GOT3 (cell line): ENCODE results near the gene VAT1.
"Not testable (repeated sequence)": the region's sequence is repeated elsewhere in the genome, so short reads cannot be mapped to it uniquely, and the experiment has no call there.

Experiments used
- DNase-seq: peaks from one replicate; lab custom pipeline; 2025; ENCODE audit warnings: mixed read lengths; lab: John Stamatoyannopoulos, UW

Gene VAT1

DNA sequence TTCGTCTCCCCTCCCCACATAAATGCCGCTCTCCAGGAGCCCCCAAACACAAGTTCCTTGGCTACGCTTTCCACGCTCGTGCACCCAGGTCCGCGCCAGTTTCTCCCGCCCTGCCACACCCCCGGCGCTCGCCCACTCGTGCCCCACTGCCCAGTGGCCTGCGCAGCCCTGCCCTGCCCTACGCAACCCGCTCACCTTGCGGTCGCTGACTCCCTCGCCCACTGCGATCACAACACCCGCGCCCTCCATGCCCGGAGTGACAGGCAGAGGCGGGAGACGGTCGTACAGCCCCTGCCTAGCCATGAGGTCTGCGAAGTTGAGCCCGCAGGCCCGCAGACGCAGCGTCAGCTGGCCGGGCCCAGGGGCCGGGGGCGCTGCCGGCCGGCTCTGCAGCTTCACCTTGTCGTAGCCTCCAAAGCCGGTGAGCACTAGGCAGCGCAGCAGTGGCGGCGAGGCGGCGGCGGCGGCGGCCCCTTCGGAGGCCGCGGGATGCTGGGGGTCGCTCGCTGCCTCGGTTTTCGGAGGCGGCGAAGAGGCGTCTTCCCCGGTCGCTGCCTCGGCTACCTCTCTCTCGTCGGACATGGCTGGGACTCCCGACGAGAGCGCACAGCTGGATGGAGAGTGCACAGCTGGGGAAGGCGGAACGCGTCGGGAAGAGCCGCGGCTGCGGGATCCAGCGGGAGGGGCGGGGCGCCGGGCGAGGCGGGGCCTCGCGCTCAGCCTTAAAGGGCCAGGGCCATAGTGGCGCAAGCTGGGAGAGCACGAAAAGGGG is at the start of gene VAT1:
Gene VAT1 (minus strand): TSS at position 645 of the 772 bp plus-strand sequence. CDS start 63 bp downstream, at position 582.
- DNase-seq: no peak

DNA sequence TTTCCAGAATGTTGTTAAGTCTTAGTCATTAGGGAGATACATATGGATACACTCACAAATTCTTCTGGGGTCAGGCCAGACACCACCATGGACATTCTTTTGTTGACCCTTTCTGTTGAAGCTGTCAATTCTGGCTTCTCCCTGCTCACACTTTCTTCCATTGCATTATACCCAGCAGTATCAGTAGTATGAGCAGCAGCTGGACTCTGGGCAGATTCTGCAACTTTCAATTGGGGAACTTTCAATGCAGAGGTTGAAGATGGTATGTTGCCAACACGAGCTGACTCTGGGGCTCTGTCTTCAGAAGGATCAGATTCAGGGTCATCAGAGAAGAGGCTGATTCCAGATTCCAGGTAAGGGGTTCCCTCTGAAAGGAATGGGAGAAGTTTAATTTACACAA is 48.7 kb upstream of the VAT1 start:
- DNase-seq: no peak

DNA sequence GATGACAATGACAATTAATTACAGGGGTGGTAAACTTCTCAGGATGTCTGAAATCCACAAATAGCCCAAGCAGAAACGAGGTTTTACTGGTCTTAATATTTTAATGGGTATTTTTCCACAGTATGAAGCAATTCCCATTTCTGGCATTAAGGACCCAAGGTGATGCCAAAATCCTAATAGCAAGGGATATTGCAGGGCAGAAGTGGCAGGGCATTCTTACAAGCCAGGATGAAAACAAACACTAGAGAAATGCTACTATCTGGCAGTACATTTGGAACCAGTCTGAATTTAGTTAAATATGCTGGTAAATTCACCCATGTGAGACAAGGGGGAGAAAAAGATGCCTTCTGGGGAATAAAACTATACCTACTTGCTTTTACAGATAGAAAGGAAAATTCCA is 48.1 kb upstream of the VAT1 start:
- DNase-seq: no peak

DNA sequence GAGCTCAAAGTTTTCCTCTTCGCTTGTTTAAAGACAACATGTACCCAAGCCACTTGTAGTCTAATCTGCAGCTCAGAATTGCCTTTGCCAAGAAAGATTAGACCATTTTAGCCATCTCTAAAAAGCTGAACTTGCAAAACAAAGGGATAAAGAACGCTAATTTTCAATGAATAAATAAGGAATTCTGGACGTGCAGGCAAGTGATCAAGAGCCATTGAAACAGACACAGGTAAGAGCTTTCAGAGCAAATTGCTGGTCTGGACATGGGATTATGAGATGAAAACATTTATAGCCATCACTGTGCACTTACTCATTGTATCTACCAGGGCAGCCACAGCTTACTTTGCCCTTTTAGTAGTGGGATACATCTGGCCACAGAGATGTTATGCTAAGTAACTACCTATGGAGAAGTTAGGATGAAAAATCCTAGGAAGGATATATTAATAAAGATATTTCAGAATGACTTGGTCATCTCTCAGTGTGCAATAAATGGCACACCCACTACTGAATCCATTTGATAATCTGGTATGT is 47.2 kb upstream of the VAT1 start:
- no peak for DNase-seq

DNA sequence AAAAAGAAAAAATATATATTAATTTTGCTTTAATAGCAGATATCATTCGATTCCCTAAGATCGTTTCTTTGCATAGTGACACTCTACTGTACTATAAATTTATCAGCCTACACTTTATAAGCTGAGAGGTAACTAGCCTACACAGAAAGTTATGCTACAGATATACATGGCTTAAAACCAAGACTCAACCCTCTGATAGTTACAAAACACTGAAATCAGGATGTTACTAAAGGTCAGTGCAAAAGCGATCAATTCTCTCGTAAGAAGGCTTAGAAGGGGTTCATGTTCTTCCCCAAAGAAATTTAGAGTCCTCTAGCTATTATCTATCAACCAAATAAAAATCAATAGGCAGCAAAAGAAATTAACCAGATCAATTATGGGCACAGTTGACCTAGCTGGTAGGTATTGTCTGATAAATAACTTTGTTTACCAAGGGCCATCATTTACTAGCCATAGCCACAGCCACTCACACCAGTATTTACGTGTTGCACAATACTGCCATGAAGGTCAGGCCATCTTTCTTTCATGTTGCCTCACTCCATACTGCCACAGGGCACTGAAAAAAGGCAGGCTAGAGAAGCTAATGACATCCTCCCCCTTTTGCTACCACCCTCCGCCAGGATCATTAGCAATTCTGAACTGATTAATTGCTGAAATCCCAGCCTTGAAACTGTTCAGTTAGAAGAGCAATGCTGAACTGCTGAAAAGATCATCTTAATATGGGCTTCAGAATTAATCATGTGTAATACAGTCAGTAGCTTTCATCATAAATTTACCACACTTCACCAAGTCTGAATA is 46.6 kb upstream of the VAT1 start:
- no peak for DNase-seq

DNA sequence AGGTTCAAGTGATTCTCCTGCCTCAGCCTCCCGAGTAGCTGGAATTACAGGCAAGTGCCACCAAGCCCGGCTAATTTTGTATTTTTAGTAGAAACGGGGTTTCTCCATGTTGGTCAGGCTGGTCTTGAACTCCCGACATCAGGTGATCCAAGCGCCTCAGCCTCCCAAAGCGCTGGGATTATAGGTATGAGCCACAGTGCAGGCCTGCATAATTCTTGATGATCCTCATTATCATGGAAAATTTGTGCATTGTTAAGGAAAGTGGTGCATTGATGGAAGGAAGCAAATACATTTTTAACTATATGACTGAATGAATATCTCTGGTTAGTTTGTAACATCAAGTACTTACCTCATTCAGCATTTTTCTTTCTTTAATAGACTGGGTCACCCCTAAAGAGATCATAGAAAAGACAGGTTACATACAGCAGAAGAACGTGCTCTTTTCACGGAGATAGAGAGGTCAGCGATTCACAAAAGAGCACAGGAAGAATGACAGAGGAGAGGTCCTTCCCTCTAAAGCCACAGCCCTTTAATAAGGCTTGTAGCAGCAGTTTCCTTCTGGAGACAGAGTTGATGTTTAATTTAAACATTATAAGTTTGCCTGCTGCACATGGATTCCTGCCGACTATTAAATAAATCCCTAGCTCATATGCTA is 40.9 kb upstream of the VAT1 start:
- DNase-seq: no peak

DNA sequence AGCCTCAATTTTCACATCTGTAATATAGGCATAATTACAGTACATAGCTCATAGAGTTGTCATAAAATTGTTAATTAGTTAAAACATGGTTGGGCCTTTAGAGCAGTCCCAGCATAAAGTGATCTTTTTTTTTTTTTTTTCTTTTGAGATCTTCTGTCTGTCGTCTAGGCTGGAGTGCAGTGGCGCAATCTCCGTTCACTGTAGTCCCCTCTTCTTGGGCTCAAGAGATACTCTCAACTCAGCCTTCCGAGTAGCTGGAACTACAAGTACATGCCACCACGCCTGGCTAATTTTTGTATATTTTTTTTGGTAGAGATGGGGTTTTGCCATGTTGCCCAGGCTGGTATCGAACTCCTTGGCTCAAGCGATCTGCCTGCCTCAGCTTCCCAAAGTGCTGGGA is 33.9 kb upstream of the VAT1 start:
- DNase-seq: no peak

DNA sequence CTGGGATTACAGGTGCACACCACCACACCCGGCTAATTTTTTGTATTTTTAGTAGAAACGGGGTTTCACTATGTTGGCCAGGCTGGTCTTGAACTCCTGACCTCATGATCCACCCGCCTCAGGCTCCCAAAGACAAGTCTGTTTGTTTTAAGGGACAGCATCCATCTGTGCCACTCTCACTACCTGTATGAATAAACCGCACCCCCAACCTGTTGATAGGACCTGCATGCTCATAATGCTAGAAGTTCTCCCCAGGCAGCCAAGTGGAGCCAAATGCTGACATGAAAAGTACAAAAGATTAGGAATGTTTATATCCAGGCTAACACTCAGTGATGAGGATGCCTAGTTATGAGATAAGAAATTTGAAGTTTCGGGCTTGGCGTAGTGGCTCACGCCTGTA is 30.8 kb upstream of the VAT1 start:
- DNase-seq: not testable (repeated sequence)

DNA sequence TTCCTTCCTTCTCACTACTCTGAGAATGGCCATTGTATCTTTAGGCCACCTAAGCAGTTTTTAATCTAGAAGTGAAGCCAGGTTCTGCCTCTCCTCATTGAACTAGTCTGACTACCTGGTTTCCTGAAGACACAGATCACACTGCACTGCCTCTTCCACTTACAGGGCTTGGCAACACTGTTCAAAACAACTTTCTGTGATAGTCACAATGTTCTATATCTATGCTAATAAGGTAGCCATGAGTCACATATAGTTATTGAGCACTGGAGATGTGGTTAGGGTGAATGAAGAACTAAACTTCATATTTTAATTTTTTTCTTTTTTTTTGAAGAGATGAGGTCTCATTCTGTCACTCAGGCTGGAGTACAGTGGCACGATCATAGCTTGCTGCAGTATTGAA is 29.8 kb upstream of the VAT1 start:
- DNase-seq: no peak

DNA sequence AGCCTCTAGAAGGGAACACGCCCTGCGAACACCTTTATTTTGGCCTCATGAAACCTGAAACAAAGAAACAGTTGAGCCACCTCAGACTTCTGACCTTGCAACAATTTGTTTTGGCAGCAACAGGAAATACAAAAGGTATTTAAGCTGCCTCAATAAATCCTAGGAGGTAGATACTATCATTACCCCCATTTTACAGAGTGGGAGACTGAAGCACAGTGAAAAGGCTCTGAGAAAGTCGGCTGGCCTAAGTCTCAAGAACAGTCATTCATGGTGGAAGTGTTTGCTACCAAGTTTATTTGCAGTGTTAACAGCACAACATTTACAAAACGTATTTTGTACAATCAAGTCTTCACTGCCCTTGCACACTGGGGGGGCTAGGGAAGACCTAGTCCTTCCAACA is 21.8 kb upstream of the VAT1 start:
- no peak for DNase-seq

DNA sequence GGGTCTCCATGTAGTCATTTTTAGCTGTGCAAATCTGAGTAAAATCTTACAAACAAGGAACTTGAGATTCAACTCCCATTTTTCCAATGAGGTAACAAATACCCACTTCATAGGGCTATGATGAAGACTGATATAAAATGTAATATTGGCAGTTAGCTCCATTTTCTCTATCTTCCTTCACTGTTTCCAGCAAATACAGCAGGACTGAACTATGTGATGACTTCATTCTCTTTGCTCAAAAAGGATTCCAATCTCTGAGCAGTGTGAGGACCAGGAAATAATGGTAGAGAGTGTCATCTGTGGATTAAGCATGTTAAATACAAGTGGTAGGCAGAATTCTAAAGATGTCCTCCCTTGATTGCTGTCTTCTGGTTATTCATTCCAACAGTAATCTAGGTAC is 21.1 kb upstream of the VAT1 start:
- DNase-seq: no peak

DNA sequence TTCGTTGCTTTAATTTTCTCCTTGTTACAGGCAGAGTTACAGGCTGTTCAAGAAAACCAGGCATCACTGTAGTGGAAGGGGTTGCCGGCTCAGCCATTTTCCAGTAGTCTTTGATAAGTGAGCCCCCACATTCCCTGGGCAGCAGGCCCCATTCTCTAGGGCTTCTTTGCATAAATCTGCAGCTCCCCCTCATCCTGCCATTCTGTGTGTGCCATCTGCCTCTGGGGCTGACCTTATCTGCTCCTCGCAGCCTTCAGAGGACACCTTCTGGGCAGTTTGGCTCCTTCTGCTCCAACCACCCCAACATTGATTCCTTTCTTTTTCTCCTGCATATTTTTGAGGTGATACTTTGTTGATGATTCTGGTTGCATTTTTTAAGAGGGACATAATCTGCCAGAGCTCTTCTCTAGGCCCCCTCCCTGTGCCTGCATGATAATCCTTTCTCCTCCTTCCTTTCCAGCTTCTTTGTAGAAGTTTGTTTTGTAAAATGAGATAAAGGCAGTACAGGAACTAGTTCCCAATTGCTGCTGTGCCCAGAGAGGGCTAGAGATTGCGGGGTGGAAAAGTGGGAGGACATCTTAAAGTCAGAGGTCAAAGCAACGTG is 19.9 kb upstream of the VAT1 start:
- no peak for DNase-seq

DNA sequence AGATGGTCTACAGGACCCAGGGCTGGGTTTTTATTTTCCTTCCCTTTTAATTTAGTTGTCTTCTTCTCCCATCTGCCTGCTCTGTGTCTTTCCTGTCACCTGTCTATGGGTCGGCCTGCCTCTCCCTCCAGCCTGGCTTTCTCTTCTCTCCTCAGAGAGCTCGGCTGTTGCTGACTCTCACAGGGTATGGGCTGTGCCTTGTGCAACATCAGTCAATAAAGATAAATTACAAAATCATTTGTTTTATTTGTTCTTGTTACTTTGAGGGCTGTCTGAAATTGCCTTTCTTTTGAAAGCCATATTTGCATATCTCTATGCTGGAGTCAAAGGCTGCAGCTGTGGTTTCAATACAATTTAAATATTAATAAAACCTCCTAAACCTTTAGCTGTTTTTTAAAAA is 18.5 kb upstream of the VAT1 start:
- DNase-seq: no peak

DNA sequence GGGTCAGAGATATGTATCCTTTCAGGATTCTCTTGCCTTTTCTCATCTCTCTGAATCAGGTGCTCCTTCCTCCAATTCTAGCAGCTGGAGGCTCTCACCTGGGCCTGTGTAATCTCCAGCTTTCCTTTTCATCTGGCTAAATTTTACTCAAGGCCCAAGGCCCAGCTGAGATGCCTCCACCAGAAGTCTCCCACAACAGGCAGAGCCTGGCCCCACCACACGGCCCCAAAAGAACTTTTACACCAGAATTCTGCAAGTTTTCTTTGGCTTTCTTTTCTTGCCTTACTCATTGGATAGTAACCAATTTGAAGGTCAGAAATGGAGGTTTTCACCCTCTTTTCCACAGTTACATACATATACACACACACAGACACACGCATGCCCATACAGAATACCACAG is 17.5 kb upstream of the VAT1 start:
- DNase-seq: no peak

DNA sequence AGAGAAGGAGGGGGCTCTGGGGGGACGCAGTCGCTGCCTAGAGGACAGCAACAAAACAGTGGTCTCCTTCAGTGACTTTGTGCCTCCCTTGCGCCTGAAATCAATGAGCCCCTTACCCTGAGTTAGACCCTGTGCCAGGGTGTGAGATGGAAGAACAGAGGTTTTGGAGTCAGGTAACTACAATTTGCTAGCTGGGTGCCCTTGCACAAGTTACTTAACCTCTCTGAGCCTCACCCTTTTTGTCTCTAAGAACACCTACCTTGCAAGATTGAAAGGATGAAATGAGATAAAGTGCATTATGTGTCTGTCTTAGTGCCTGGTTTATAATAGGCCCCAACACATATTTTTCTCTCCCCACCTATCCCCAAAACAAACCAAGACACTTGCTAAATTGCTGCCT is 12.7 kb upstream of the VAT1 start:
- no peak for DNase-seq

DNA sequence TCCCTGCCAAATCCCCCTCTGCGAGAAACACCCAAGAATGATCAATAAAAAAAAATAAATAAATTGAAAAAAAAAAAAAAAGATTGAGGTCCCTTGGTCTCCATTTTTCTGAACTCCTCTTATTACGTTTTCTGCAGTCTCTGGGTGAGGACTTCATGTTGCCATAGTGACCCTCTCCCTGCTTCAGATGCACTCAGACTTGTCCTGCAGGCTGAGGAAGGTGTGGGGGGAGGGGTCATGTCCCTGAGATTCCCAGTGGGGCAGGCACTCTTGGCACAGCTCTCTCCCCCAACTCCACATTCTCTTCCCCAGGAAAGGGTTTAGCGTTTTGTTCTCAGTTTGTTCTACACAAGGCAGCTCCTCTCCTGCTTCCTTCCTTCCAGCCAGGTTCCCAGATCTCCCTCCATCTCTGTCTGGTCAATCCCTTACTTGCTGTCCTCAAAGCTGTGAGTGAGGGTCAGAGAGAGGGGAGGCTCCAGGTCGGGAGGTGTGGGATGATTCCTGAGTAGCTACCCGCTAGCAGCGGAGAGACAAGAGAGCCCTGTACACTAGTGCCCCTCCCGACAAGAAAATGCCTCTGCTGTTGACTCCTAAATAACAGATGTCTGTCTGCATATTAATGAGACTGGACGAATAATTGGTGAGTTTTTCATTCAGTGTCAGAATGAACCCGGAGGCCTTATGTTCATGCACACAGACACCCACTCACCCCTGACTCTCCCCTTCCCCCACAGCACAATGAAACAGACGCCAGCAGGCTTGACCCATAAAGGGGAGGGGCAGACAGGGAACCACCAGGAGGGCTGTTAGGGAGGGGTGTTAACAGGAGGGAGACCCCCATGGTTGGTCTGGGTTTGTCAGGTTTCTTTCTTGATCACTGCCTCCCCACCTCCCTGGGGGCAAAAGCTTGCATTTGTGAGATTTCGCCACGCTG is 12.0 kb upstream of the VAT1 start:
- no peak for DNase-seq

DNA sequence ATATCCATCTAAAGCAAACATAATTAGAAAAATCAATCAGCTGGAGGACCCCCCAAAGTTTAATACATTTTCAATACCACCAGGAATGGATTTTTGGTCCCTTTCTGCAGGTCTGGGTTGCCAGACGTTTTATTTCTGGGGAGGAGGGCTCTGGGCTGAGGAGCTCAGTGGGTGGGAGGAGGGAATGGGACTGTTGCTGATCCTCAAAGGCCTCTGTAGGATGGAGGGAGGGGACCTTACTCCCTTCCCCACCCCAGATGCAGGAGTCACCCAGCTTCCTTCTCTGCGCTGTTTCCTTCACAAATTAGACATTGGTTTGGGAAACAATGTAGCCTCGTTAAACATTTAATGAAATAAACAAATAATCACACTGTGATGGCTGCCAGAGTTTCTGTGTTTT is 9.5 kb upstream of the VAT1 start:
- DNase-seq: no peak

DNA sequence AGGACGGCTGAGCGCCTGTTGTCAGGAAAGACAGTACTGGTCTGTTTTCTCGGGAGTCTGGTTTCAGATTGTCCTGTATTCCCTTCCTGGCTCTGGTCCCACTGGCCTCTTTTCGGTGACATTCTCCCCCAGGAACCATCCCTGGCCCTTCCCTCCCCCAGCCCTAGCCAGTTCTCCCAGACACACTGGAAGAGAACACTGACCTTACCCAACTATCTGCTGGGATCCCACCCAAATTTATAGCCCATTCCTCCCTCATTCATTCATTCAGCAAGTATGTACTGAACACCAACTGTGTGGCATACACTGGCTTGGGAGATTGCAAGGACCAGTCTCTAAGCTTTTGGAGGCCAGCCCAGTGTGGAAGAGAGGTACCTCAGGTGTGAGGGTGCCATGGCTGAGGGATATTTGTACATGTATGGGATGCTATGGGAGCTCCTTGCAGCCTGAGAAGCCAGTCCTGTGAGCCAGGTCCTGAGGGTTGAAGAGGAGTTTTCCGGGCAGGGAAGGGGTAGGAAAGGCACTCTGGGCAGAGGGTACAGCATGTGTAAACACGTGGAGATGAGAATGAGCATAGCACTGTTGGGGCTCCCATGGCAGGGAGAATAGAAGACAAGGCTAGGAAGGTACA is 8.1 kb upstream of the VAT1 start:
- no peak for DNase-seq

DNA sequence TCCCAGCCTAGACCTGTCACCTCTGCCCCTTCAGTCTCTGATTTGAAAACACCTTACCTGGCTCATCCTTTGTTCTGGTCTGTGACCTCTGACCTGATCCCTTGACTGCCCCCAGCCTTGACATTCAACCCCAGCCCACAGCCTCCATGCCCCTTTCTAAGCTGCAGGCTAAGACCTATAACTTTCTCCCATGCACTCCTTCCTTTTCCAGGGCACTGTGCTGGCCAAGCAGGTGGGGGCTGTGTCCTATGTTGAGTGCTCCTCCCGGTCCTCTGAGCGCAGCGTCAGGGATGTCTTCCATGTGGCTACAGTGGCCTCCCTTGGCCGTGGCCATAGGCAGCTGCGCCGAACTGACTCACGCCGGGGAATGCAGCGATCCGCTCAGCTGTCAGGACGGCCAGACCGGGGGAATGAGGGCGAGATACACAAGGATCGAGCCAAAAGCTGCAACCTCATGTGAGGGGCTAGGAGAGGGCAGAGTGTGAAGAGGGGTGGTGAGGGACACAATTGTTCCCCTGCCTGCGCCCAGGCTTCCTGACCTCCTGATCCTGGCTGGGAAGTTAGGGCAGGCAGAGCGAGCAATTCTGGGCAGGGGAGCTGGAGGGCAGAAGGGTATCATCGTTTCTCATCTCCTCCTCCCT is 6.2 kb upstream of the VAT1 start:
- DNase-seq: no peak
